GM21619 (cell line): ENCODE data around the gene ITIH2.
A peak's percentile ranks its signal among the peaks of the same experiment; 100 is the strongest.
"Not testable (repeated sequence)": the region's sequence is repeated elsewhere in the genome, so short reads cannot be mapped to it uniquely, and the experiment has no call there.

Experiments
- ATAC-seq: cut with Tn5 transposase; IDR thresholded peaks from one replicate; pipeline ENCODE4 v1.9.1; 2021; ENCODE audit not compliant: unreplicated experiment

The ITIH2 gene

GRCh38 chr10:7703140-7703539 lies at the start of gene ITIH2:
TSS of gene ITIH2 (plus strand) at chr10:7703316. CDS start at chr10:7703435, 119 bp downstream.
- ATAC-seq, result no peak

- ATAC-seq, result not testable (repeated sequence)
Observed at GRCh38 chr10:7657079-7657478, 46.0 kb upstream of the ITIH2 start.

GRCh38 chr10:7657552-7657951 lies 45.6 kb upstream of the ITIH2 start:
- no peak for ATAC-seq

GRCh38 chr10:7659560-7659959 lies 43.6 kb upstream of the ITIH2 start:
- ATAC-seq, result no peak

- no peak for ATAC-seq
Observed at GRCh38 chr10:7662522-7662921, 40.6 kb upstream of the ITIH2 start.

- no peak for ATAC-seq
Observed at GRCh38 chr10:7664707-7665106, 38.4 kb upstream of the ITIH2 start.

- no peak for ATAC-seq
Observed at GRCh38 chr10:7665767-7666166, 37.3 kb upstream of the ITIH2 start.

- no peak for ATAC-seq
Observed at GRCh38 chr10:7666253-7667023, 36.7 kb upstream of the ITIH2 start, which contains the start of gene ITIH5. TSS of gene ITIH5 (minus strand) at chr10:7666966. CDS start at chr10:7666892, 74 bp downstream.

- no peak for ATAC-seq
Observed at GRCh38 chr10:7667262-7668141, 35.6 kb upstream of the ITIH2 start.

- ATAC-seq, result no peak
Observed at GRCh38 chr10:7670157-7670556, 33.0 kb upstream of the ITIH2 start.

- ATAC-seq, result no peak
Observed at GRCh38 chr10:7672341-7673134, 30.6 kb upstream of the ITIH2 start.

- ATAC-seq, result no peak
Observed at GRCh38 chr10:7679256-7679655, 23.9 kb upstream of the ITIH2 start.

GRCh38 chr10:7680078-7680477 lies 23.0 kb upstream of the ITIH2 start:
- not testable (repeated sequence) for ATAC-seq

- ATAC-seq, result no peak
Observed at GRCh38 chr10:7686351-7687171, 16.6 kb upstream of the ITIH2 start.

- ATAC-seq, result peak; percentile 98
Observed at GRCh38 chr10:7687228-7687907, 15.7 kb upstream of the ITIH2 start.

- ATAC-seq, result no peak
Observed at GRCh38 chr10:7689591-7689990, 13.5 kb upstream of the ITIH2 start.

- not testable (repeated sequence) for ATAC-seq
Observed at GRCh38 chr10:7690885-7691597, 12.1 kb upstream of the ITIH2 start.

GRCh38 chr10:7692368-7692767 lies 10.7 kb upstream of the ITIH2 start:
- ATAC-seq, result not testable (repeated sequence)

GRCh38 chr10:7693194-7693593 lies 9.9 kb upstream of the ITIH2 start:
- not testable (repeated sequence) for ATAC-seq
